Keratinocyte (primary cell): Measurements from ENCODE around the gene IRAK3. TPM values are rescaled to one million over a fixed set of nuclear protein-coding genes. Genes with fewer than 3 reads are reported as not detected.

Experiments
- DNase-seq: peaks from one replicate; pipeline ENCODE4 v3.0.0-alpha.2; 2011; ENCODE audit warnings: low read depth, missing footprints, low spot score
- FAIRE-seq: peaks from 2 replicates; lab custom pipeline; 2011; peaks lifted over from hg19 to GRCh38; lab: Jason Lieb, UNC
- H2AFZ ChIP-seq: 2 replicates; pipeline ENCODE4 v1.6.0; 2012; ENCODE audit warnings: low read length, control low read depth, inconsistent platforms; ENCODE audit not compliant: control insufficient read depth
- H3K27ac ChIP-seq: 2 replicates; pipeline ENCODE4 v1.5.1; 2011; ENCODE audit warnings: low read length; ENCODE audit not compliant: control insufficient read depth, insufficient read depth
- H3K27me3 ChIP-seq: 3 replicates; pipeline ENCODE4 v1.6.0; 2011; ENCODE audit warnings: low read length; ENCODE audit not compliant: control insufficient read depth, insufficient read depth; ENCODE audit errors: extremely low read depth
- H3K36me3 ChIP-seq, 2 experiments: 2 replicates in 1 of 2; 3 replicates in 1 of 2; pipeline ENCODE4 v1.5.1; 2011; ENCODE audit warnings: low read length in 2 of 2, mild to moderate bottlenecking in 1 of 2; ENCODE audit not compliant: control insufficient read depth in 2 of 2, insufficient read depth in 2 of 2; ENCODE audit errors: extremely low read depth in 1 of 2
- H3K4me1 ChIP-seq: 3 replicates; pipeline ENCODE4 v1.5.1; 2011; ENCODE audit warnings: low read length; ENCODE audit not compliant: control insufficient read depth, insufficient read depth; ENCODE audit errors: extremely low read depth
- H3K4me2 ChIP-seq: 3 replicates; pipeline ENCODE4 v1.6.0; 2011; ENCODE audit warnings: low read depth, low read length; ENCODE audit not compliant: control insufficient read depth, insufficient read depth; ENCODE audit errors: extremely low read depth
- H3K4me3 ChIP-seq, 3 experiments: fragments of 200-600 bp in 1 of 3; sonication (generic) in 1 of 3; 2 replicates in 2 of 3; 3 replicates in 1 of 3; pipeline ENCODE4 v1.5.1; 2011 to 2016; ENCODE audit warnings: low read length in 3 of 3, mild to moderate bottlenecking in 3 of 3, control low read depth in 2 of 3, inconsistent platforms in 1 of 3, low read depth in 1 of 3, mixed read lengths in 1 of 3, mixed run types in 1 of 3, moderate library complexity in 1 of 3; ENCODE audit not compliant: control insufficient read depth in 2 of 3, insufficient read depth in 2 of 3; ENCODE audit errors: extremely low read depth in 1 of 3
- H3K79me2 ChIP-seq: 2 replicates; pipeline ENCODE4 v1.6.0; 2012; ENCODE audit warnings: low read length; ENCODE audit not compliant: control insufficient read depth, insufficient read depth
- H3K9ac ChIP-seq: 3 replicates; pipeline ENCODE4 v1.6.0; 2011; ENCODE audit warnings: low read length; ENCODE audit not compliant: control insufficient read depth, insufficient read depth; ENCODE audit errors: extremely low read depth
- H3K9me1 ChIP-seq: 3 replicates; pipeline ENCODE4 v1.6.0; 2011; ENCODE audit warnings: low read length; ENCODE audit not compliant: control insufficient read depth, insufficient read depth; ENCODE audit errors: extremely low read depth
- H3K9me3 ChIP-seq: 2 replicates; pipeline ENCODE4 v1.5.1; 2012; ENCODE audit warnings: low read depth, low read length; ENCODE audit not compliant: control insufficient read depth
- H4K20me1 ChIP-seq: 3 replicates; pipeline ENCODE4 v1.6.0; 2011; ENCODE audit warnings: low read length; ENCODE audit not compliant: control insufficient read depth, insufficient read depth; ENCODE audit errors: extremely low read depth
- EZH2 ChIP-seq: IDR thresholded peaks from one replicate; pipeline ENCODE4 v1.6.1; 2012; ENCODE audit warnings: inconsistent platforms, mild to moderate bottlenecking, low read length, moderate library complexity
- dilution Hi-C: fragments of 300-500 bp; cut with MboI; formaldehyde crosslinking; loops from one replicate; pipeline ENCODE4 v1.7.0; 2020; ENCODE audit warnings: low sequenced_read_pairs; ENCODE audit not compliant: extremely low pct_ligation_motif_present
- polyA plus RNA-seq, 5 experiments: library from polyadenylated mRNA; depleted of rRNA in 3 of 5; stranded (reverse) in 3 of 5; stranded (forward) in 1 of 5; unstranded in 1 of 5; fragments of >200 nt; gene quantifications; 1 replicate in 1 of 5; 2 replicates in 3 of 5; 3 replicates in 1 of 5; pipeline versions ENCODE4 v1.2.1 to v1.2.3, GENCODE V29; 2011 to 2012; ENCODE audit warnings: missing spikeins in 2 of 5, low read depth in 1 of 5, low replicate concordance in 1 of 5
- TF ChIP-seq, protein P1 (sequence below), 3 experiments: IDR thresholded peaks in 1 of 3; conservative IDR thresholded peaks in 1 of 3; optimal IDR thresholded peaks in 1 of 3; 2 replicates in 2 of 3; 3 replicates in 1 of 3; pipeline versions ENCODE3 to v1.5.1; 2011; ENCODE audit warnings: low read length in 3 of 3, mild to moderate bottlenecking in 3 of 3, moderate library complexity in 2 of 3, control low read depth in 1 of 3, inconsistent platforms in 1 of 3; ENCODE audit not compliant: insufficient read depth in 2 of 3; ENCODE audit errors: extremely low read depth in 1 of 3

Gene IRAK3
- polyA plus RNA-seq, 1 donor (not counting 4 experiments of a cell fraction or from before 2014, with no cell fraction given): 0.07 TPM

DNA sequence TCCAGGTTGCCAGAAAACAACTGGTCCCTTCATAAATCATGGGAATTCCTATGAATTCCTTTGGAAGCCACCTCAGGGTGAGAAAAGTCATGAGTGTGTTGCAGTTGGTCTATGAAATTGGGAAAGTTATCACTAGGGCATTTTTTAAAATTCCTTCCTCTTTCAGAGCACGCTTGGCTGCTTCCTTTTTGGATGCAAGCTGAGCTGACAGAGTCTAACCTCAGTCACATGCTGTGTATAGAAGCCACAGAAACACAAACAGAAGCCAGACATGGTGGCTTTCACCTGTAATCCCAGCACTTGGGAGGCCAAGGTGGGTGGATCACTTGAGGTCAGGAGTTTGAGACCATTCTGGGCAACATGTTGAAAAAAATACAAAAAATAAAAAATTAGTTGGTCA is 91.5 kb downstream of the IRAK3 start:
- Histone ChIP-seq H3K4me3 (no peak overlapping the region), H3K36me3 (no peaks in the 10 kb centered on the region), H3K79me2 (no peaks in the 10 kb centered on the region), H3K9me1 (no peaks in the 10 kb centered on the region), H3K9me3 (no peaks in the 10 kb centered on the region), H2AFZ (no peak overlapping the region), H4K20me1 (no peaks in the 10 kb centered on the region), H3K27me3 (no peaks in the 10 kb centered on the region), H3K4me2 (no peak overlapping the region), H3K27ac (no peak overlapping the region), H3K9ac (no peak overlapping the region), H3K4me1 (no peaks in the 10 kb centered on the region)
- TF ChIP-seq EZH2: no peak
- TF ChIP-seq, protein P1, sequence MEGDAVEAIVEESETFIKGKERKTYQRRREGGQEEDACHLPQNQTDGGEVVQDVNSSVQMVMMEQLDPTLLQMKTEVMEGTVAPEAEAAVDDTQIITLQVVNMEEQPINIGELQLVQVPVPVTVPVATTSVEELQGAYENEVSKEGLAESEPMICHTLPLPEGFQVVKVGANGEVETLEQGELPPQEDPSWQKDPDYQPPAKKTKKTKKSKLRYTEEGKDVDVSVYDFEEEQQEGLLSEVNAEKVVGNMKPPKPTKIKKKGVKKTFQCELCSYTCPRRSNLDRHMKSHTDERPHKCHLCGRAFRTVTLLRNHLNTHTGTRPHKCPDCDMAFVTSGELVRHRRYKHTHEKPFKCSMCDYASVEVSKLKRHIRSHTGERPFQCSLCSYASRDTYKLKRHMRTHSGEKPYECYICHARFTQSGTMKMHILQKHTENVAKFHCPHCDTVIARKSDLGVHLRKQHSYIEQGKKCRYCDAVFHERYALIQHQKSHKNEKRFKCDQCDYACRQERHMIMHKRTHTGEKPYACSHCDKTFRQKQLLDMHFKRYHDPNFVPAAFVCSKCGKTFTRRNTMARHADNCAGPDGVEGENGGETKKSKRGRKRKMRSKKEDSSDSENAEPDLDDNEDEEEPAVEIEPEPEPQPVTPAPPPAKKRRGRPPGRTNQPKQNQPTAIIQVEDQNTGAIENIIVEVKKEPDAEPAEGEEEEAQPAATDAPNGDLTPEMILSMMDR (optimal IDR thresholded peaks at IDR 0.05 in 1 of 3, IDR thresholded peaks at IDR 0.05 in 1 of 3, conservative IDR thresholded peaks at IDR 0.05 in 1 of 3; ENCODE audit: extremely low read depth in 1 of 3, insufficient read depth in 2 of 3, low read length in 3 of 3): no peak
- DNase-seq (no peak), FAIRE-seq (no peak)
- dilution Hi-C loops: no loop called here

DNA sequence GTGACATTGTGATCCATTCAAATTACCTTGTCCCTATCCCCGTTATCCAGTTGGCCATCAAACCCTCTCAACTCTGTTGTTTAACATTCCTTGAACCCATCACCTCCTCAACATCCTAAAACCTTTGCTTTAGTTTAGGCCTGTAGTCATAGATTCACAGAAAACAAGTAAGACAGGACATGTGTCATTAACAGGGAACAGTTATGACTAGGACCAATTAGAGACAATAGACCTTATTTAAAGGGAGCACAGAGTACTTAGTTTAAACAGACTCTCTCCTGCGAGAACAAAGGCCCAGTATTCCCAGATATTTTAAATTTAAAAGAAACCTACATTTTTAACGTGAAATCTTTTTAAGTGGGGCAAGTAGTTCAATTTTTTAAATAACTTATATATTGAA is 93.2 kb downstream of the IRAK3 start:
- no peaks in the 10 kb centered on the region for H3K9me1 ChIP-seq
- dilution Hi-C loops: no loop called here

More for the DNA sequence above, 93.2 kb downstream of the IRAK3 start:
- H3K27me3 ChIP-seq: no peaks in the 10 kb centered on the region
- no peak overlapping the region for H2AFZ ChIP-seq
- FAIRE-seq (no peak), DNase-seq (no peak)
- H3K9me3 ChIP-seq: no peaks in the 10 kb centered on the region
- H3K9ac ChIP-seq: no peak overlapping the region
- H3K79me2 ChIP-seq: no peaks in the 10 kb centered on the region
- no peaks in the 10 kb centered on the region for H4K20me1 ChIP-seq
- no peaks in the 10 kb centered on the region for H3K36me3 ChIP-seq
- no peak overlapping the region for H3K27ac ChIP-seq
- TF ChIP-seq, protein P1 (optimal IDR thresholded peaks at IDR 0.05 in 1 of 3, IDR thresholded peaks at IDR 0.05 in 1 of 3, conservative IDR thresholded peaks at IDR 0.05 in 1 of 3; ENCODE audit: extremely low read depth in 1 of 3, insufficient read depth in 2 of 3, low read length in 3 of 3): no peak
- TF ChIP-seq EZH2: no peak
- H3K4me1 ChIP-seq: no peaks in the 10 kb centered on the region
- H3K4me2 ChIP-seq: no peak overlapping the region
- H3K4me3 ChIP-seq: no peak overlapping the region
